ENCODE results near the gene CD40LG. TPM values are rescaled to one million over a fixed set of nuclear protein-coding genes. Genes with fewer than 3 reads are reported as not detected.

Gene CD40LG
- total RNA-seq, 1 donor from 2014 or later = not detected

DNA sequence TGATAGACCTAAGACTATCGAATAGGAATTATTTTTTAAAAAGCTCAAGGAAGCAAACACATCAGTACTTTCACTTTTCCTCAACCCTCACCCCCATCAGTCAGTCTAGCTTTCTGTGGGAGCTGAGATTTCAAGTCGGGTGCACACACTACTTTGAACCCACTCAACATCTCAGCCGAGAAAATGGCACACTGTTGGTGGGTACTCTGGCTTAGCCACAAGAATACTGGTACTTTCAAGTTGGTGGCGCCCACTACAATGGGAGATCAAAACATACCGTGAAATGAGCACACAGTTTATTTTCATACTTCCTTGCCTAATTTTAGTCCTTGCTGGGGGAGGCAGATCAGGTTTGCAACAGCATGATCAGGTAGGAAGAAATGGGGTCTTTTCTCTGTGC lies 10.2 kb downstream of the CD40LG start:
- Mint-ChIP-seq H3K9me3 (ENCODE audit: unreplicated experiment) (no peaks in the 10 kb centered on the region), H3K27ac (ENCODE audit: unreplicated experiment) (no peak overlapping the region), H3K4me3 (ENCODE audit: unreplicated experiment) (no peak overlapping the region), H3K36me3 (ENCODE audit: low read depth, unreplicated experiment) (no peaks in the 10 kb centered on the region), H3K4me1 (ENCODE audit: unreplicated experiment) (no peaks in the 10 kb centered on the region), H3K27me3 (ENCODE audit: unreplicated experiment) (no peaks in the 10 kb centered on the region)
- DNase-seq (ENCODE audit: low spot score) = no peak
- TF ChIP-seq CTCF (IDR thresholded peaks at IDR 0.05; ENCODE audit: unreplicated experiment) = no peak

- Mint-ChIP-seq H3K36me3 (ENCODE audit: low read depth, unreplicated experiment) (peaks cover 5% of the 10 kb centered on the region), H3K9me3 (ENCODE audit: unreplicated experiment) (no peaks in the 10 kb centered on the region), H3K27me3 (ENCODE audit: unreplicated experiment) (no peaks in the 10 kb centered on the region), H3K4me1 (ENCODE audit: unreplicated experiment) (no peaks in the 10 kb centered on the region), H3K4me3 (ENCODE audit: unreplicated experiment) (no peak overlapping the region), H3K27ac (ENCODE audit: unreplicated experiment) (no peak overlapping the region)
- DNase-seq (ENCODE audit: low spot score) = no peak
- TF ChIP-seq CTCF (IDR thresholded peaks at IDR 0.05; ENCODE audit: unreplicated experiment) = no peak
These were observed 11.2 kb downstream of the CD40LG start for GRCh38 chrX:136659174-136659573.

DNA sequence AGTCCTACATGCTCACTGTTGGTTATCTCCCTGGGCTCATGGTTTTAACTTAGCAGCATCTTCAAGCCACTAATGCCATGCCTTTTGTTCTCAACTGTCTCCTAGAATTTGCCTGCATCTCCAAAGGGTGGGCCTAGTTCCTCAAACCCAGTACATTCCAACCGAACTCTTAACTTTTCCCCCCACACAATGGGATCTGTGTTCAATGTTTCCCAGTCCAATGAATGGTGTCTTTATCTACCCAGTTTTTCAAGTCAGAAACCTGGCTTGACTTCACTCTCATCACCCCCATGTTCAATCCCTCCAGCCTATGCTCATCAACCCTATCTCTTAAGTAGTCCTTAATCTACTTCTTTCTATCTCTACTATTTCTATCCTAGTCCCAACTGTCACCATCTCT lies 12.9 kb downstream of the CD40LG start:
- H3K27ac Mint-ChIP-seq (ENCODE audit: unreplicated experiment) = no peak overlapping the region
- DNase-seq (ENCODE audit: low spot score) = no peak
- no peaks in the 10 kb centered on the region for H3K4me1 Mint-ChIP-seq (ENCODE audit: unreplicated experiment)
- no peak for TF ChIP-seq CTCF (IDR thresholded peaks at IDR 0.05; ENCODE audit: unreplicated experiment)
- no peaks in the 10 kb centered on the region for H3K27me3 Mint-ChIP-seq (ENCODE audit: unreplicated experiment)
- no peaks in the 10 kb centered on the region for H3K9me3 Mint-ChIP-seq (ENCODE audit: unreplicated experiment)
- peaks cover 5% of the 10 kb centered on the region for H3K36me3 Mint-ChIP-seq (ENCODE audit: low read depth, unreplicated experiment)
- no peak overlapping the region for H3K4me3 Mint-ChIP-seq (ENCODE audit: unreplicated experiment)

DNA sequence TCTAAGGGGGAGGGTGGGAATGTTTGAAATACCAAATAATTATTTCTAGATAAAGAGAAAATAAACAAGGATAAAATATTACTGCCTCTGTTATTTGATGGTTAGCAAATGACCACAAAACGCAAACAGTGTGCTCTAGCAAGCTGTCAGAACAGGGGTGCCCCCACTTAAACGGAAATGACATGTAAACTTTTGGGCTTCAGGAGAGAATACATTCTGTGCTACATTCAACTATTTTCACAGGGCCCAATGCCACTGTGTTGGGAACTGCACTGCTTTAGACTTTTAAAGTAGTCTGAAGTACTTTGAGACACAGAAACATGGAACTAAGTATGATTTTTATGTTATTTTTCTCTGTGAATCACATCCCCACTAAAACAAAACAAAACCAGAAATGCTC lies 14.1 kb downstream of the CD40LG start:
- Mint-ChIP-seq H3K4me3 (ENCODE audit: unreplicated experiment) (no peak overlapping the region), H3K9me3 (ENCODE audit: unreplicated experiment) (no peaks in the 10 kb centered on the region), H3K36me3 (ENCODE audit: low read depth, unreplicated experiment) (peaks cover 9% of the 10 kb centered on the region), H3K4me1 (ENCODE audit: unreplicated experiment) (no peaks in the 10 kb centered on the region), H3K27me3 (ENCODE audit: unreplicated experiment) (no peaks in the 10 kb centered on the region), H3K27ac (ENCODE audit: unreplicated experiment) (no peak overlapping the region)
- no peak for TF ChIP-seq CTCF (IDR thresholded peaks at IDR 0.05; ENCODE audit: unreplicated experiment)
- DNase-seq (ENCODE audit: low spot score) = no peak

- Mint-ChIP-seq H3K9me3 (ENCODE audit: unreplicated experiment) (no peaks in the 10 kb centered on the region), H3K27me3 (ENCODE audit: unreplicated experiment) (no peaks in the 10 kb centered on the region), H3K4me3 (ENCODE audit: unreplicated experiment) (no peak overlapping the region), H3K4me1 (ENCODE audit: unreplicated experiment) (no peaks in the 10 kb centered on the region), H3K27ac (ENCODE audit: unreplicated experiment) (no peak overlapping the region), H3K36me3 (ENCODE audit: low read depth, unreplicated experiment) (peaks cover 13% of the 10 kb centered on the region)
- no peak for TF ChIP-seq CTCF (IDR thresholded peaks at IDR 0.05; ENCODE audit: unreplicated experiment)
- DNase-seq (ENCODE audit: low spot score) = no peak
These were observed 15.0 kb downstream of the CD40LG start for GRCh38 chrX:136662976-136663375.
